DOHH2 (cell line): ENCODE data around the gene SPINT4.

Experiments
- EZH2phosphoT487 ChIP-seq: fragments of 200-600 bp; sonication (generic); IDR thresholded peaks from 2 replicates; pipeline ENCODE4 v1.6.1; 2017; ENCODE audit warnings: borderline replicate concordance, mild to moderate bottlenecking, antibody characterized with exemption, low read length, moderate library complexity, mixed read lengths
- TF ChIP-seq, protein P1 (sequence below): fragments of 200-600 bp; sonication (generic); IDR thresholded peaks from one replicate; pipeline ENCODE4 v1.5.1; 2014; ENCODE audit warnings: antibody characterized with exemption, mild to moderate bottlenecking, low read depth, low read length; ENCODE audit not compliant: poor library complexity, severe bottlenecking

GRCh38 chr20:45679650-45680049 lies 42.5 kb upstream of the SPINT4 start:
- TF ChIP-seq EZH2phosphoT487 = no peak
- TF ChIP-seq, protein P1, sequence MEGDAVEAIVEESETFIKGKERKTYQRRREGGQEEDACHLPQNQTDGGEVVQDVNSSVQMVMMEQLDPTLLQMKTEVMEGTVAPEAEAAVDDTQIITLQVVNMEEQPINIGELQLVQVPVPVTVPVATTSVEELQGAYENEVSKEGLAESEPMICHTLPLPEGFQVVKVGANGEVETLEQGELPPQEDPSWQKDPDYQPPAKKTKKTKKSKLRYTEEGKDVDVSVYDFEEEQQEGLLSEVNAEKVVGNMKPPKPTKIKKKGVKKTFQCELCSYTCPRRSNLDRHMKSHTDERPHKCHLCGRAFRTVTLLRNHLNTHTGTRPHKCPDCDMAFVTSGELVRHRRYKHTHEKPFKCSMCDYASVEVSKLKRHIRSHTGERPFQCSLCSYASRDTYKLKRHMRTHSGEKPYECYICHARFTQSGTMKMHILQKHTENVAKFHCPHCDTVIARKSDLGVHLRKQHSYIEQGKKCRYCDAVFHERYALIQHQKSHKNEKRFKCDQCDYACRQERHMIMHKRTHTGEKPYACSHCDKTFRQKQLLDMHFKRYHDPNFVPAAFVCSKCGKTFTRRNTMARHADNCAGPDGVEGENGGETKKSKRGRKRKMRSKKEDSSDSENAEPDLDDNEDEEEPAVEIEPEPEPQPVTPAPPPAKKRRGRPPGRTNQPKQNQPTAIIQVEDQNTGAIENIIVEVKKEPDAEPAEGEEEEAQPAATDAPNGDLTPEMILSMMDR = no peak
